DOHH2 (cell line): ENCODE results near the gene PM20D1.

Source experiments
- H3F3A ChIP-seq: fragments of 200-600 bp; sonication (generic), shearing (Covaris generic); 2 replicates; pipeline ENCODE4 v1.6.0; 2016; ENCODE audit warnings: antibody characterized with exemption, mild to moderate bottlenecking; ENCODE audit not compliant: control insufficient read depth, insufficient read depth
- H3K27ac ChIP-seq: fragments of 200-600 bp; sonication (generic); 2 replicates; pipeline ENCODE4 v1.5.1; 2014; ENCODE audit warnings: low read depth, mild to moderate bottlenecking, low read length, moderate library complexity
- H3K27me3 ChIP-seq: fragments of 200-600 bp; sonication (generic); 2 replicates; pipeline ENCODE4 v1.6.1; 2014; ENCODE audit warnings: mild to moderate bottlenecking, low read length, mixed read lengths; ENCODE audit not compliant: control insufficient read depth
- H3K36me3 ChIP-seq: fragments of 200-600 bp; sonication (generic); 2 replicates; pipeline ENCODE4 v1.6.1; 2014; ENCODE audit warnings: mild to moderate bottlenecking, low read length, moderate library complexity, mixed read lengths; ENCODE audit not compliant: control insufficient read depth
- H3K4me1 ChIP-seq: fragments of 200-600 bp; sonication (generic); 2 replicates; pipeline ENCODE4 v1.6.1; 2014; ENCODE audit warnings: mild to moderate bottlenecking, low read length, mixed read lengths; ENCODE audit not compliant: control insufficient read depth
- H3K4me2 ChIP-seq: fragments of 200-600 bp; sonication (generic); 2 replicates; pipeline ENCODE4 v1.6.0; 2014; ENCODE audit warnings: mild to moderate bottlenecking, low read length, moderate library complexity
- H3K4me3 ChIP-seq: fragments of 200-600 bp; sonication (generic); 2 replicates; pipeline ENCODE4 v1.5.1; 2014; ENCODE audit warnings: mild to moderate bottlenecking, low read length, mixed read lengths
- H3K79me2 ChIP-seq: fragments of 200-600 bp; sonication (generic); 2 replicates; pipeline ENCODE4 v1.6.1; 2014; ENCODE audit warnings: mild to moderate bottlenecking, low read length, mixed read lengths; ENCODE audit not compliant: control insufficient read depth
- H3K9me2 ChIP-seq: fragments of 200-600 bp; sonication (generic); replicated peaks from 2 replicates; pipeline ENCODE4 v1.6.1; 2014; ENCODE audit warnings: mild to moderate bottlenecking, low read length, mixed read lengths; ENCODE audit not compliant: control insufficient read depth
- H3K9me3 ChIP-seq: fragments of 200-600 bp; sonication (generic); 2 replicates; pipeline ENCODE4 v1.6.1; 2014; ENCODE audit warnings: antibody characterized with exemption, low read length, mixed read lengths; ENCODE audit not compliant: control insufficient read depth, insufficient read depth
- H4K20me1 ChIP-seq: fragments of 200-600 bp; sonication (generic); 2 replicates; pipeline ENCODE4 v1.6.0; 2014; ENCODE audit warnings: low read depth, mild to moderate bottlenecking, antibody characterized with exemption, low read length, moderate library complexity; ENCODE audit not compliant: control insufficient read depth, insufficient read depth
- CTCF ChIP-seq: fragments of 200-600 bp; sonication (generic); IDR thresholded peaks from one replicate; pipeline ENCODE4 v1.5.1; 2014; ENCODE audit warnings: antibody characterized with exemption, mild to moderate bottlenecking, low read depth, low read length; ENCODE audit not compliant: poor library complexity, severe bottlenecking
- EZH2phosphoT487 ChIP-seq: fragments of 200-600 bp; sonication (generic); IDR thresholded peaks from 2 replicates; pipeline ENCODE4 v1.6.1; 2017; ENCODE audit warnings: borderline replicate concordance, mild to moderate bottlenecking, antibody characterized with exemption, low read length, moderate library complexity, mixed read lengths

Gene PM20D1

GRCh38 chr1:205852969-205853368 is 3.0 kb upstream of the PM20D1 start:
- no peak overlapping the region for H3K4me3 ChIP-seq
- H3K79me2 ChIP-seq = no peaks in the 10 kb centered on the region
- H3K27ac ChIP-seq = no peak overlapping the region
- no peaks in the 10 kb centered on the region for H3F3A ChIP-seq
- H3K36me3 ChIP-seq = no peaks in the 10 kb centered on the region
- H3K4me1 ChIP-seq = peaks cover 17% of the 10 kb centered on the region
- peaks cover 12% of the 10 kb centered on the region; the same call in 1 of the 2 replicates for H3K9me3 ChIP-seq
- H3K4me2 ChIP-seq = no peak overlapping the region
- H4K20me1 ChIP-seq = no peaks in the 10 kb centered on the region
- H3K27me3 ChIP-seq = no peaks in the 10 kb centered on the region
- no peaks in the 10 kb centered on the region for H3K9me2 ChIP-seq
- no peak for TF ChIP-seq CTCF

- Histone ChIP-seq H3K9me3 (peaks cover 12% of the 10 kb centered on the region; the same call in 1 of the 2 replicates), H4K20me1 (no peaks in the 10 kb centered on the region), H3F3A (no peaks in the 10 kb centered on the region), H3K79me2 (no peaks in the 10 kb centered on the region), H3K4me2 (no peak overlapping the region), H3K27me3 (no peaks in the 10 kb centered on the region), H3K36me3 (no peaks in the 10 kb centered on the region), H3K4me3 (no peak overlapping the region), H3K9me2 (no peaks in the 10 kb centered on the region), H3K27ac (no peak overlapping the region), H3K4me1 (peaks cover 10% of the 10 kb centered on the region)
- TF ChIP-seq EZH2phosphoT487 (no peak), CTCF (no peak)
Observed at GRCh38 chr1:205851993-205852392, 2.1 kb upstream of the PM20D1 start.

GRCh38 chr1:205843036-205843859 is 6.7 kb downstream of the PM20D1 start:
- Histone ChIP-seq H3K27me3 (no peaks in the 10 kb centered on the region), H4K20me1 (no peaks in the 10 kb centered on the region), H3K9me3 (no peaks in the 10 kb centered on the region), H3F3A (no peaks in the 10 kb centered on the region), H3K9me2 (no peaks in the 10 kb centered on the region), H3K4me1 (peaks cover 8% of the 10 kb centered on the region), H3K27ac (no peak overlapping the region), H3K36me3 (no peaks in the 10 kb centered on the region), H3K4me3 (no peak overlapping the region), H3K79me2 (no peaks in the 10 kb centered on the region), H3K4me2 (no peak overlapping the region)
- no peak for TF ChIP-seq CTCF
- TF ChIP-seq EZH2phosphoT487 = no peak
